H1 (cell line): Measurements from ENCODE around the gene MXD1. TPM values are rescaled to one million over a fixed set of nuclear protein-coding genes. Genes with fewer than 3 reads are reported as not detected.

Experiments
- CTCF ChIA-PET: fragments of 300-600 bp; sonication (Branson Sonifier 250); formaldehyde crosslinking; loops from one replicate; lab custom pipeline; 2021; ENCODE audit not compliant: partially characterized antibody; lab: Charles Lee
- POLR2A ChIA-PET: fragments of 300-600 bp; sonication (Branson Sonifier 250); formaldehyde crosslinking; loops from one replicate; lab custom pipeline; 2021; ENCODE audit warnings: inconsistent platforms; ENCODE audit not compliant: partially characterized antibody; lab: Charles Lee
- DNase-seq, 2 experiments: peaks; one replicate each; pipeline versions ENCODE4 v3.0.0 to v3.0.0-alpha.2; 2010 to 2022; ENCODE audit warnings: low spot score in 2 of 2, low read depth in 1 of 2, mixed read lengths in 1 of 2
- FAIRE-seq: peaks from 2 replicates; lab custom pipeline; 2011; peaks lifted over from hg19 to GRCh38; lab: Jason Lieb, UNC
- H2AFZ ChIP-seq: 2 replicates; pipeline ENCODE4 v1.8.1; 2012; ENCODE audit warnings: low read length, inconsistent platforms
- H2AK5ac ChIP-seq: 2 replicates; pipeline ENCODE4 v1.6.1; 2013; ENCODE audit warnings: low read depth, low read length
- H2BK120ac ChIP-seq: replicated peaks from 2 replicates; pipeline ENCODE3; 2013; ENCODE audit warnings: low read depth, low read length, inconsistent platforms
- H2BK12ac ChIP-seq: 2 replicates; pipeline ENCODE4 v1.6.1; 2013; ENCODE audit warnings: low read depth, low read length
- H2BK15ac ChIP-seq: 2 replicates; pipeline ENCODE4 v1.6.1; 2013; ENCODE audit warnings: low read length
- H2BK20ac ChIP-seq: 2 replicates; pipeline ENCODE4 v1.6.1; 2013; ENCODE audit warnings: low read length
- H2BK5ac ChIP-seq: 2 replicates; pipeline ENCODE4 v1.6.1; 2013; ENCODE audit warnings: low read depth, low read length
- H3K14ac ChIP-seq: 2 replicates; pipeline ENCODE4 v1.6.1; 2013; ENCODE audit warnings: inconsistent platforms; ENCODE audit not compliant: insufficient read length
- H3K18ac ChIP-seq: 2 replicates; pipeline ENCODE4 v1.6.1; 2013; ENCODE audit warnings: low read length; ENCODE audit errors: extremely low read depth
- H3K23ac ChIP-seq: 2 replicates; pipeline ENCODE4 v1.6.1; 2013; ENCODE audit warnings: inconsistent platforms; ENCODE audit not compliant: insufficient read length
- H3K23me2 ChIP-seq: 2 replicates; pipeline ENCODE4 v1.6.1; 2013; ENCODE audit warnings: low read depth, low read length
- H3K27ac ChIP-seq: 2 replicates; pipeline ENCODE4 v1.6.1; 2011; ENCODE audit warnings: low read depth, low read length, inconsistent platforms
- H3K27me3 ChIP-seq, 4 experiments: replicated peaks in 1 of 4; 1 replicate in 1 of 4; 2 replicates in 3 of 4; pipeline versions ENCODE4 v1.6.1 to v1.8.1; 2011 to 2013; ENCODE audit warnings: low read length in 3 of 4, mild to moderate bottlenecking in 3 of 4, inconsistent platforms in 2 of 4, mixed read lengths in 2 of 4, moderate library complexity in 1 of 4; ENCODE audit not compliant: control insufficient read depth in 3 of 4, insufficient read depth in 3 of 4; ENCODE audit errors: extremely low read depth in 1 of 4
- H3K36me3 ChIP-seq, 4 experiments: 2 replicates each; pipeline versions ENCODE4 v1.6.1 to v1.8.1; 2011 to 2013; ENCODE audit warnings: mild to moderate bottlenecking in 4 of 4, low read length in 3 of 4, moderate library complexity in 2 of 4, control low read depth in 1 of 4, inconsistent platforms in 1 of 4; ENCODE audit not compliant: insufficient read depth in 4 of 4, control insufficient read depth in 2 of 4
- H3K4ac ChIP-seq: replicated peaks from 2 replicates; pipeline ENCODE3; 2013; ENCODE audit warnings: low read length, low read depth, mixed read lengths, inconsistent platforms; ENCODE audit not compliant: insufficient read length
- H3K4me1 ChIP-seq, 4 experiments: replicated peaks in 1 of 4; 1 replicate in 1 of 4; 2 replicates in 3 of 4; pipeline versions ENCODE4 v1.6.1 to v1.8.1; 2011 to 2013; ENCODE audit warnings: low read length in 3 of 4, inconsistent platforms in 2 of 4, mixed read lengths in 1 of 4; ENCODE audit not compliant: insufficient read depth in 4 of 4, control insufficient read depth in 3 of 4
- H3K4me2 ChIP-seq, 2 experiments: 2 replicates each; pipeline versions ENCODE4 v1.6.1 to v1.8.1; 2011 to 2013; ENCODE audit warnings: low read depth in 2 of 2, low read length in 2 of 2, control low read depth in 1 of 2, inconsistent platforms in 1 of 2, mild to moderate bottlenecking in 1 of 2; ENCODE audit not compliant: insufficient read depth in 1 of 2
- H3K4me3 ChIP-seq, 4 experiments: fragments of 200-600, 300-600 bp in 1 of 4; sonication (generic), shearing (Covaris generic), sonication (Bioruptor Twin) in 1 of 4; 2 replicates each; pipeline versions ENCODE4 v1.5.1 to v1.8.1; 2011 to 2016; ENCODE audit warnings: low read length in 4 of 4, low read depth in 3 of 4, control low read depth in 2 of 4, inconsistent platforms in 2 of 4, mild to moderate bottlenecking in 2 of 4, mixed read lengths in 1 of 4, moderate library complexity in 1 of 4; ENCODE audit not compliant: insufficient read depth in 2 of 4; ENCODE audit errors: extremely low read depth in 1 of 4
- H3K56ac ChIP-seq: replicated peaks from 2 replicates; pipeline ENCODE3; 2013; ENCODE audit warnings: low read depth, mild to moderate bottlenecking, mixed read lengths, low read length, inconsistent platforms; ENCODE audit not compliant: insufficient read length
- H3K79me1 ChIP-seq: 2 replicates; pipeline ENCODE4 v1.6.1; 2013; ENCODE audit warnings: low read depth, low read length, control low read depth
- H3K79me2 ChIP-seq, 2 experiments: 2 replicates each; pipeline versions ENCODE4 v1.6.1 to v1.8.1; 2012 to 2013; ENCODE audit warnings: low read length in 2 of 2, mild to moderate bottlenecking in 2 of 2, inconsistent platforms in 1 of 2; ENCODE audit not compliant: insufficient read depth in 2 of 2, control insufficient read depth in 1 of 2
- H3K9ac ChIP-seq, 4 experiments: replicated peaks in 1 of 4; 1 replicate in 1 of 4; 2 replicates in 3 of 4; pipeline versions ENCODE4 v1.6.1 to v1.8.1; 2011 to 2013; ENCODE audit warnings: low read depth in 3 of 4, low read length in 3 of 4, control low read depth in 2 of 4, mild to moderate bottlenecking in 2 of 4, moderate library complexity in 2 of 4, inconsistent platforms in 1 of 4; ENCODE audit errors: extremely low read depth in 1 of 4
- H3K9me3 ChIP-seq, 2 experiments: 2 replicates each; pipeline versions ENCODE4 v1.6.1 to v1.8.1; 2012 to 2013; ENCODE audit warnings: mild to moderate bottlenecking in 2 of 2, moderate library complexity in 2 of 2, control low read depth in 1 of 2, inconsistent platforms in 1 of 2, low read depth in 1 of 2, low read length in 1 of 2, mixed read lengths in 1 of 2; ENCODE audit not compliant: insufficient read depth in 2 of 2
- H4K20me1 ChIP-seq, 2 experiments: replicated peaks in 1 of 2; 2 replicates each; pipeline versions ENCODE3 to v1.8.1; 2011 to 2013; ENCODE audit warnings: inconsistent platforms in 2 of 2, low read length in 2 of 2, mild to moderate bottlenecking in 1 of 2; ENCODE audit not compliant: insufficient read depth in 2 of 2, control insufficient read depth in 1 of 2
- H4K5ac ChIP-seq: 2 replicates; pipeline ENCODE4 v1.6.1; 2013; ENCODE audit warnings: low read length, low read depth, mixed read lengths, inconsistent platforms; ENCODE audit not compliant: insufficient read length
- H4K8ac ChIP-seq: 2 replicates; pipeline ENCODE4 v1.8.0; 2013; ENCODE audit warnings: mild to moderate bottlenecking, moderate library complexity, low read length, inconsistent platforms; ENCODE audit not compliant: insufficient read depth; ENCODE audit errors: extremely low read depth
- H4K91ac ChIP-seq: replicated peaks from 2 replicates; pipeline ENCODE3; 2013; ENCODE audit warnings: low read length, mixed read lengths, inconsistent platforms; ENCODE audit not compliant: insufficient read length
- WGBS, 2 experiments: shearing (Covaris generic) in 1 of 2; methylation state at CpG; one replicate each; pipeline versions ENCODE4 v1.1.6 to v1.1.7; 2013 to 2015; ENCODE audit warnings: low lambda C conversion rate in 2 of 2, mixed read lengths in 2 of 2, inconsistent platforms in 1 of 2, low coverage in 1 of 2, missing lambda C conversion rate in 1 of 2; ENCODE audit not compliant: insufficient replicate concordance in 2 of 2, insufficient coverage in 1 of 2, insufficient read length in 1 of 2; ENCODE audit errors: extremely low coverage in 1 of 2, missing lambda C conversion rate in 1 of 2; 5-methylcytosine and 5-hydroxymethylcytosine counted together
- polyA plus RNA-seq, 7 experiments: library from polyadenylated mRNA; depleted of rRNA in 3 of 7; stranded (reverse) in 5 of 7; unstranded in 2 of 7; fragments of >200 nt in 5 of 7; fragments of 200-250 nt in 2 of 7; gene quantifications; 1 replicate in 5 of 7; 2 replicates in 1 of 7; 4 replicates in 1 of 7; pipeline versions ENCODE4 v1.2.1 to v1.2.3, GENCODE V29; 2011 to 2013; ENCODE audit warnings: missing spikeins in 2 of 7, mixed read lengths in 2 of 7
- total RNA-seq: library from RNA; stranded (reverse); fragmentation: NEBNext Ultra II Directional; extraction: Animal tissue kit (Norgen Biotek cat#: 25700); gene quantifications from 2 replicates; pipeline ENCODE4 v1.2.1, GENCODE V29; 2021

MXD1 gene
- total and polyA plus RNA-seq, 2 of the 8 experiments (the other 6 are each of a cell fraction or from before 2014, with no cell fraction given): 1.6 to 2.6 TPM

- Histone ChIP-seq H2AFZ (no peak overlapping the region), H2BK120ac (no peak overlapping the region), H2AK5ac (no peak overlapping the region), H3K9me3 (no peaks in the 10 kb centered on the region), H2BK15ac (no peak overlapping the region), H2BK12ac (no peak overlapping the region), H3K27me3 (no peaks in the 10 kb centered on the region; a peak in 1 of 7 replicates), H3K14ac (no peak overlapping the region), H3K79me2 (no peaks in the 10 kb centered on the region), H3K4me3 (no peak overlapping the region), H4K20me1 (no peaks in the 10 kb centered on the region), H3K9ac (no peak overlapping the region; a peak in 1 of 7 replicates), H3K18ac (no peak overlapping the region), H4K91ac (no peak overlapping the region), H2BK5ac (no peak overlapping the region), H3K4me2 (no peak overlapping the region), H2BK20ac (no peak overlapping the region), H3K23me2 (peaks cover 2% of the 10 kb centered on the region; the same call in 1 of the 2 replicates), H4K5ac (no peak overlapping the region), H3K79me1 (no peaks in the 10 kb centered on the region), H3K36me3 (no peaks in the 10 kb centered on the region), H3K4ac (no peak overlapping the region), H3K23ac (no peak overlapping the region), H3K27ac (no peak overlapping the region), H4K8ac (no peak overlapping the region), H3K4me1 (no peaks in the 10 kb centered on the region; a peak in 1 of 7 replicates), H3K56ac (no peak overlapping the region)
- 94% methylated on average over 10 of the region's 10 CpGs; no CpG with 5 or more reads in 1 of the 2 experiments for WGBS, 2 experiments
- ChIA-PET POLR2A (interaction anchor here (3.3 kb wide), 1 partner anchor 20 kb away, joined by 8 read pairs; no protein-coding TSS in a partner anchor), CTCF (interaction anchor here (1.5 to 1.8 kb wide), 2 partner anchors 12 to 85 kb away, joined by 3 to 4 read pairs; no protein-coding TSS in a partner anchor)
- DNase-seq (no peak), FAIRE-seq (no peak)
Measured at GRCh38 chr2:69985688-69986087, 70.8 kb downstream of the MXD1 start.
